Islet precursor cell (in vitro differentiated cells): ENCODE data around the gene C12orf56.

ENCODE experiments used
- DNase-seq: peaks from one replicate; pipeline ENCODE4 v3.0.0-alpha.2; 2018

Gene C12orf56, protein sequence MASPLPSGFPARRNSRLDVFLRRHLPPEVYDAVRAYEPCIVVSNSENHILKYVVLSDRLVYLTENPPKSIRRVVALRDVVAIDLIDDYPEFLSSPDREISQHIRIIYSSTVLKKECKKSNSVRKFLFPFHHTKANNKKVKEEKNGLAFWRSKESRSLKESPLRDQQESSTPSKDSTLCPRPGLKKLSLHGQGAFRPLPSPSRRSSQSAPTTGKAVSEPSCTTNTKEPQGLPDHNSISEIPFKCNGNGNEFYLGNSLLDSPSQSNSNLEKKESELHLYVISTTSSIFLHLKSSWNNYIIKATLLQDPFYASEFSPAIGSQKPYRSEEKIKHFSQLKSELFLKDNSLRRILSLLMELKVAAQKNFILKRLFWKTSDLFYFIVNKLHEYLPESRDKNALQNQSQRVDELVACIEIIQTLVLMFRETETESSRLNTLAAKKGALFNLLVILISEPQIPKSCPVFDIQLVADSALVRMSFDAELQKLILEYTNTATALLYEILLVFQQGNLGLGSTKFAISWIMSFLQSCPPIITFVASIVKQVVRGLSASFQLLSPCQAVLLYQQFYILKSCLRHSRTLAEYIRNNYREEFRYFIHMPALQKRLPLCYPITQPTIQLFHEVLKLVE

DNA sequence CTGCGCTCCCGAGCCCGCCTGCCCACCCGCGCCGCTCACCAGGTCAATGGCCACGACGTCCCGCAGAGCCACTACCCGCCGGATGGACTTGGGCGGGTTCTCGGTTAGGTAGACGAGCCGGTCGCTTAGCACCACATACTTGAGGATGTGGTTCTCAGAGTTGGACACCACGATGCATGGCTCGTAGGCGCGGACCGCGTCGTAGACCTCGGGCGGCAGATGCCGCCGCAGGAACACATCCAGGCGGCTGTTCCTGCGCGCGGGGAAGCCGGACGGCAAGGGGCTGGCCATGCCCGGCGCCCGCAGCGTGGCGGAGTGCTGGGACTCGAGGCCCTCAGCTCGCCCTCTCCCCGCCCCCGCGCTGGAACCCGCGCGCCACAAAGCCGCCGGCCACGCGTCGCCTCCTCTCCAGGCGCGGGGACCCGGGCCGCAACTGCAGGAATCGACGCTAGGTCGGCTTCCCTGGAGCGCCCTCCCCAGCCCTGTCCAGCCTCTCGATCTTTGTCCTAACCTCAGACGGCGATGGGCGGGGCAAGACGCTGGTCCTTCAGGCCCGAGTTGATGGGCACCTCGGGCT, at the start of gene C12orf56:
Gene C12orf56, minus strand, starts transcription at position 484 of the 577 bp plus-strand sequence. Its CDS starts 193 bp downstream, at position 291.
- peak; percentile 81 for DNase-seq

DNA sequence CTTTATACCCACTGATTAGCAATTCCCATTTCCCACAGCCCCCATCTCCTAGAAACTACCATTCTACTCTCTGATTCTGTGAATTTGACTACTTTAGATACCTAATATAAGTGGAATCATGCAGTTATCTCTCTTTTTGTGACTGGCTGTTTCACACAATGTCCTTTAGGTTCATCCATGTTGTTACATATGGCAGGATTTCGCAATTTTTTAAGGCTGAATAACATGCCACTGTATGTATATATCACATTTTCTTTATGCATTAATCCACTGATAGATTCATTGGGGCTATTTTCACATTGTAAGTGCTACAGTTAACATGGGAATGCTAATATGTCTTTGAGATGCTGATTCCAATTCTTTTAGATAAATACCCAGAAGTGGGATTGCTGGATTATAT, 49.5 kb upstream of the C12orf56 start:
- DNase-seq = no peak

DNA sequence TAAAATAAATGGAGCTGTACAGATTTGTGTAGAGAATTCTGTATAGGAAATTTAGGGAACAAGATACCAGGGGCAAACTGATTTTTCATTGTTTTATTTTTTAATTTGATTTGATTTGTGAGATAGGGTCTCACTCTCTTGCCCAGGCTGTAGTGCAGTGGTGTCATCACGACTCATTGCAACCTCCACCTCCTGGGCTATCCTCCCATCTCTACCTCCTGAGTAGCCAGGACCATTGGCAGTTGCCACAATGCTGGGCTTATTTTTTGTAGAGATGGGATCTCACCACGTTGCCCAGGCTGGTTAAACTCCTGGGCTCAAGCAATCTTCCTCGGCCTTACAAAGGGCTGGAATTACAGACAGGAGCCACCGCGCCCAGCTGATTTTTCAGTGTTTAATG, 43.4 kb upstream of the C12orf56 start:
- no peak for DNase-seq

DNA sequence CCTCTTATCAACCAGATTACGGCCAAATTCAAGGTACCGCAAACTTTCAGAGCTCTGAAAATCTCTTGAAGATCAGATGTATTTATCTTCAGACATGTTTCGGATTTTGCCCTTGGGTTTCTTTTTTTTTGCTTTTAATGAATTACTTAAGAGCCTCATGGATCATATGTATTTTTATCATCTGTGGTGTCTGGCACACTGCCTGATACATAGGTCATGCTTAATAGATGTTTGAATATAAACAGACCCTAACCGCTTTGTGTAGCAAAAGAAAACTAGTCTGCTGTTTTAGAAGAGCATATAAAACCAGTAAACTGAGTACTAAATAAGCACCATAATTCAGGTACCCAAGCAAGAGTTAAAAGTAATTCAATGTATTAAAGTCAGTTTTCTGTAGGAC, 41.2 kb upstream of the C12orf56 start:
- DNase-seq = no peak

DNA sequence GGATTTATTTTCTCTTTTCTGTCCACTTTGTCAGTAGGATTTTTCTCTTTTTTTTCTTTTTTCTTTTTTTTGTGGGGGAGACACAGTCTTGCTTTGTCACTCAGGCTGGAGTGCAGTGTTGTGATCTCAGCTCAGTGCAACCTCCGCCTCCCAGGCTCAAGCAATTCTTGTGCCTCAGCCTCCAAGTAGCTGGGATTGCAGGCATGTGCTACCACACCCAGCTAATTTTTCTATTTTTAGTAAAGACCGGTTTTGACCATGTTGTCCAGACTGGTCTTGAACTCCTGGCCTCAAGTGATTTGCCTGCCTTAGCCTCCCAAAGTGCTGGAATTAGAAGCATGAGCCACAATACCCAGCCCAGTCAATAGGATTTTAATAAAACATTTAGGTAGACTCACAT, 40.3 kb upstream of the C12orf56 start:
- no peak for DNase-seq

DNA sequence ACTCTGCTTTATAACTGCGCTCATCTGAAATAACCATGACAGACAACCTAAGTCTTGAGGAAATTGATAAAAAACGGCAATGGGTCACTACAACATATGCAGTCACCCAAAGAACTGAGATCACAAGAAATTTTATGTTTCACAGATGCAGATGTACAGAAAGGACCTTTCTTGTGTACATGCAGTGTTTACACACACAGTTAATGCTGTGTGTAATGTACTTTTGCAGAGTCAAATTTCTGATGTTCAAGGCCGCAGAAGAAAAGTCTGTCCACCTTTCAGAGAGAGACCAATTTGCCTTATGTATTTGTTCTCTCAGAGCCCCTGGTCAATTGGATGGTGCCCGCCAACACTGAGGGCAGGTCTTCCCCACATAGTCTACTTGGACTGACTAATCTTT, 38.4 kb upstream of the C12orf56 start:
- DNase-seq = no peak

DNA sequence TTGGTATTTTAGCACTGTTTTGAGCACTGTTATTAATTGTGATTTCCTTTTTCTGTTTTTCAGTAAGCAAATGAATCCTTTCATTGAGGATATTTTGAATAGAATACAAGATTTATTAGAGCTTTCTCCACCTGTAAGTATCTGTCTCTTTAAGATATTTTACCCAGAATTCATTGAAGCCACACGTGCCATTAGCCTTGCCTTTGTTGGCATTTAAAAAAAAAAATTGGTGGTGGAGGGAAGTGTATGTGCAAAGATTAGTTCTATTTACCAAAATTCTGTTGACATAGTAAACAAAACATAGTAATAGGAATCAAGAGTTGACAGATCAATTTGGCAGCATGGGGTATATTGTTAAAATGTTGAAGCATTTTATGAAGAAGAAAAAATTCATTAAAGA, 37.4 kb upstream of the C12orf56 start:
- no peak for DNase-seq

DNA sequence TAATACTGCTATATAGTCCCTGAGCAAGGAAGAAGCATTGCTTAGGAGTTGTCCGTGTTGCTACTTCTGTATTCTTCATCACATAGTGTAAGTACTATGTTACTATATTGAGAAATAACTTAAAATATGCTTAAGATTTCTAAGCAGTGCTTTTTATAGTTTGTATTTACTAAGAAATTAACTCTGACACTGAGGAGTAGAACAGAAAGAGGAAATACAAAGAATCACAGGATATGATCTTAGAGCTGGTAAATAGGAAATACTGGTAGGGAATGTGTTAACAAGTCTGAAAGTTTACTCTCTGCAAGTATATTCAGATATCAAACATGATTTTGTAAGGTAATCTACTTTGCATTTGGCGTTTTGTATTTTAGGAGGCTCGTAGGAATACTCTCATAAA, 29.1 kb upstream of the C12orf56 start:
- no peak for DNase-seq

DNA sequence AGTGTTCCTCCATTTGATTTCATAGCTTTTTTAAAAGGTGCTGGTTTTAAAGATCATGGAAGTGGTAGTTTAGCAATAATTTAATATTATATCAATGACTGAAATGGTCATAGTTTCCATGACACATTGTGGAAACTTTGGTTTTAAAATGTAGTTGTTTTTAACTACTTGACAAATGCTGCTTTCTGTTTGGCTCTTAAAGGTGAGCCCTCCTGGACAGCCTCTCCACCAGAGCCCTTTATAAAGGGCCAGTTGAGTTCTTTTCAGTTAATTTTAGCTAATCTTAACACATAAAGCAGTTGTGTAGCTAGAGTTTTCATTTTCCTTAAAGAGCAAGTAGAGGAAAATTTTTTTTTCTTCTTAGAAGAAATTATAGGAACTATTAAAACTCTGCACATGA, 27.7 kb upstream of the C12orf56 start:
- DNase-seq = no peak

DNA sequence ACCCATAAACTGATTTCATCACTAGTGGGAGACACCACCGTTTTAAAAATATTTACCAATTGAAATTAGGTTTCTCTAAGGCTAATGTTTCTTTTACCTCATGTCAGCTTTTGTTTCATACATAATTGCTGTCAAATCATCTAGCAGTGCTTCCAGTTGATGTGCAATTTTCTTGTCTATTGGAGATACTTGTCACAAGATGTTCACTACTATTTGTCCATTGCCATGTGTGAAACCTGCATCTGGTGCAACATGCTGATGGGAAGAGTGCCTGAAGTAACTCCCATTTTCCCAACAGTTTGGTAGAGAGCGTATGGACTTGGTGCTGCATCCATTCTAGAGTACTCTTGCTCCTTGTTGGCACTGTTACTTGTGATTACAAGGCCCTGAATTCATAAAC, 23.3 kb upstream of the C12orf56 start:
- DNase-seq = no peak

DNA sequence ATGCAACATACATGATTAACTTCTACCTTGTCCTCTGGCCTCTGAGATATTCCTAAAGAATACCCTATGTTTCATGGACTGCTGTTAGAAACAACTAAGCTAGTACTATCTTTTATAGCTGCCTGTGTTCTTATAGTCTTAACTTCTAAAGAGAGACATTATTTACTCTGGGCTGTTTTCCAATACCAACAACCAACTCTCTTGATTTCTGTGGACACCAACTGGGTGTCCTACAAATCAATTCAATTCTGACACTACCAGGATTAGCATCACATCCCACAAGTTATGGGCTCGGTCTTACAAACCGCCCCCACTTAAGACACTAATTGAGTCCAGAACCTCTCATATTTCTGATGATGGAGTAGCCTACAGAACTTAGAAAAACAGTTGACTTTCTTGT, 21.9 kb upstream of the C12orf56 start:
- no peak for DNase-seq

DNA sequence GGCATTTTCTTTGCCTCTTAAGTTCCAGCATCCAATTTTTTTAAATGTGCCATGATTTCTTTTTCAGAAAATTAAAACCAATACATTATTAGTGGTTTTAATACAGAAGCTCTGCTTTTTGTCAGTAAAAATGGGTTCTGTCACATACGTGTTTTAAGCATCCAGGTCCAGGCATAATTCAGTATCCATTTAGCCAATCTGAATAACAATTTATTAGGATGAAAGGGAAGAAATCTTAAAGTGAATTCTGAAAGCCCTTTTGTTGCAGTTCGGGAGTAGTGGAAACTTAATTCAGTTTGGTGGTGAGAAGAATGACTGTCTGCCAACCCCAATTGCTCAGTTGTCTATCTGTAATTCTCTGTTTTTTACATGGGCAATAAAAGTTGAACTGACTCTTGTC, 20.9 kb upstream of the C12orf56 start:
- no peak for DNase-seq

DNA sequence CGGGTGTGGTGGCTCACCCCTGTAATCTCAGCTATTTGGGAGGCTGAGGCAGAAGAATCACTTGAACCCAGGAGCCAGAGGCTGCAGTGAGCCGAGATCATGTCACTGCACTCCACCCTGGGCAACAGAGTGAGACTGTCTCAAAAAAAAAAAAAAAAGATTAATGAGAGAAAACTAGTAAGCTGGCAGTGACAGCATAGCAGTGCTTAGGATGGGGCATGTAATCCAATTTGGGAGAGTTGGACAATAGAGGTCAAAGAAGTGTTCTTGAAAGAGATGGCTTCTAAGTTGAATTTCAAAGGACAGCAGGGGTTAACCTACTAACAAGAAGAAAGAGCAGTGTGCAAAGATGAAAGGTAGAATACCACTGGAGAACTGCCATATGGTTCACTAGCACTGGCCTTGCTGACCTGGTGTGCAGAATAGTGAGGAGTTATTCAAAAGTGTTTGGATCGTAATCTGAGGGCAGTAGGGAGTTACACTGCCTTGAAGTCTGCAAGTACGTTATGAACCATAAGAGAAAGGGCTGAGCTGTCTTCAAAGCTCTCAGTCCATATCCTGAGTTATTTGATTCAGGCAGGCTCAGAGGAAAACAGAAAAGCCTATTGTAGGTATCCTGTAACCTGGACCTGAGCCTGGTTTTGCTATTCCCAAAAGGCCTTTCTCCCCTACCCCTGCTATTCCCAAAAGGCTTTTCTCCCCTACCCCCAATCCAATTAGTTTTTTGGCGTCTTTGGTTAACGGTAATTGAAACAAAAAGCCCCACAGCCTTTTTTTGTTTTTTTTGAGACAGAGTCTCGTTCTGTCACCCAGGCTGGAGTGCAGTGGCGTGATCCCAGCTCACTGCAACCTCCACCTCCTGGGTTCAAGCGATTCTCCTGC, 17.0 kb upstream of the C12orf56 start:
- no peak for DNase-seq

DNA sequence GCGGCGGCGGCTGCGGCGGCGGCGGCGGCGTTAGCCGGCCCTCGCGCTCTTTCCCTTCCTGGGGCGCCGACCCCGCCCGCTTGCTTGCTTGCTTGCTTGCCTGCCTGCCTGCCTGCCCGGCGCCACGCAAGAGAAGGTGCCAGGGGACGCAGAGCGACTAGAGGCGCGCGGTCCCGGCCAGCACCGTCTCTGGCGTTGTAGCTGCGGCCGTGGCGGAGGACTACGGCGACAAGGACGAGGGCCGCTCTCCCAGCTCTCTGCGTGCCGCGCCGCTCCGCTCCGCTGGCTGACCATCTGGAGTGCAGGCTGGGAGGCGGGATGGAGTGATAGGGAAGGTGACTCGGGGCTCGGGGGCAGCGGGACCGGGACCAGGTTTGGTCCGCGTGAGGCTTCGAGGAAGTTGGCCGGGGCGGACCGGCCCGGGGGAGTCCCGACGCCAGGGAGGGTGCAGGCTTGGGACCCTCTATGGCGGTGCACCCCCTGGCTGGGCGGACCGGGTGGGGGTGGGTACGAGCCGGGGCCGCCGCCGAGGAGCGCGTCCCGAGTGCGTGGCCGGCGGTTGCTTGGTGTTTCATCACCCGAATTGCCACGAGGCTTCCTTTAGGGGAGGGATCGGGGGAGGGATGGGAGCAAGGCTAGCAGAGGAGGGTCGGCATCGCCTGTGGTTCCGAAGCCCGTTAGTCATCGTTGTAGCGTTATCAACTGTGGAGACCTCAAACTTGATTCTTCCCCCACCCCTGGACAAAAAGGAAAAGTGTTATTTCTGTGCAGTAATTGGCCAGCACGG, 14.1 kb upstream of the C12orf56 start:
- peak; percentile 94 for DNase-seq

DNA sequence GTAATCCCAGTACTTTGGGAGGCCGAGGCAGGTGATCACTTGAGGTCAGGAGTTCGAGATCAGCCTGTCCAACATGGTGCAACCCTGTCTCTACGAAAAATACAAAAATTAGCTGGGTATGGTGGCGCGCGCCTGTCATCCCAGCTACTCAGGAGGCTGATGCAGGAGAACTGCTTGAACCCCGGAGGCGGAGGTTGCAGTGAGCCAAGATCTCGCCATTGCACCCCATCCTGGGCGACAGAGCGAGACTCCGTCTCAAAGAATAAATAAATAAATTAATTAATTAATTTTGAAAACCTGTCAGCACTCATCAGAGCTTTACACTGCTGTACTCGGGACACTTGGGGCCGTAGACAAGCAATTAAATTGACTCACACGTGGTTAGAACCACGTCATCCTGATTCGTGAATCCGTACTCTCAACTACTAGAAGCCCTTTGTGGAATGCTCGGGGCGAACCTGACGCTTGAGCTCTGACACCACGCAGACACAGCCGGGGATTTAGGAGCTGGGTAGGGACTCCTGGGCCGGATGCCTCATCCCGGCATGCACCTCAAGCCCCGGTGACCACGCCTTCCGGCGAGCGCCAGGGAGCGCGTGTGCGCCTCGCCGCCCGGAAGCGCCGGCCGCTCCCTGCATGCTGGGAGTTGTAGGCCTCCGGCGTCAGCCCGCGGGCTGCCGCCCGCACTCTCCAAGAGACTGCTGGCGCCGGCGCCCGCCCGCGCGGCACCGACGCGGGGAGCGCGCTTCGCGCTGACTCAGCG, 13.3 kb upstream of the C12orf56 start, which contains the start of gene XPOT:
Gene XPOT, plus strand, starts transcription at position 686 of the 763 bp plus-strand sequence. CDS start 5,644 bp downstream, outside the sequence.
- DNase-seq = peak; percentile 100

DNA sequence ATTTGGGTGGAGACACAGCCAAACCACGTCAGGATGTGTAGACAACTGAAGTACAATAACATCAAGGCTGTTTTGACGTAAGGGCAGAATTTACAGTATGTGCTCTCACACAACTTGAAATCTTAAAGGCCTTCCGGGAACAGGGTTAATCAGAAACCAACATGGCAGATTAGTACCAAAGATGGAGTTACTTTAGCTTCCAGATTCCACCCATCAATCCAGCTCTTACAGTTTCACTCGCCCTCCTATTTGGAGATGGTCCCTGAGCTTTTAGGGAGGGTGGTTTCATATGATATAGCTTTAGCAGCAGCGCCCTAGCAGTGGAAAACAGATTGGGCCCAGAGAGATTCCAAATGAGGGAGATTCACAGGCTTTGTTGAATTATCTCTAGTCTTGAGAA, 11.6 kb upstream of the C12orf56 start:
- no peak for DNase-seq

DNA sequence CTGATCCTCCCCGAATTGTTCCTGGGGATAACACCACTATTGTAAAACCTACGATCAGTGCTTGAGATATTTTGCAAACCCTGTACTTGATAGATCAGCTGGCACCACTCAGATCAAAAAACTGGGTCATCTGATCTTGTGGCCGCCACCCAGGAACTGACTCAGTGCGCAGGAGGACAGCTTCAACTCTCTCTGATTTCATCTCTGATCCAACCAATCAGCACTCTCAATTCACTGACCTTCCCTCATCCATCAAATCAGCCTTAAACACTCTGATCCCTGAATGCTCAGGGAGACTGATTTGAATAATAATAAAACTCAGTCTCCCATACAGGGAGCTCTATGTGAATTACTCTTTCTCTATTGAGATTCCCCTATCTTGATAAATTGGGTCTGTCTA, 9.5 kb upstream of the C12orf56 start:
- no peak for DNase-seq

DNA sequence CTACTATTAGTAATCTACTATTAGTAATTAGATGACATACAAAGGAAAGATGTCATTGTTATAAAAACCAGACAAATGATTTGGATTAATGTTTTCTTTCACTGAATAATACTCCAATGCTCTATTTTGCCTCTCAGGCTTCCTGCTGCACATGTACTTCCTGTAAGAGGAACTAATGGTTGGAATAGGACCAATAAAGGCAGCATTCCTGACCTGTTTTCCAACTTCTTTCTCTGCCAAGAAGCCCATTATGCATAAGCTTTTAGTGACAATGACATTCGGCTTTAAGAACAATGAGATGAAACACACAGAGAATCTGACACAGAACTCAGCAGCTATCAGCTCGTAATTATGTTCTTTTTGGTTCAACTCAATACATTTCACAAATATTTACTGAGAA, 5.2 kb upstream of the C12orf56 start:
- no peak for DNase-seq

DNA sequence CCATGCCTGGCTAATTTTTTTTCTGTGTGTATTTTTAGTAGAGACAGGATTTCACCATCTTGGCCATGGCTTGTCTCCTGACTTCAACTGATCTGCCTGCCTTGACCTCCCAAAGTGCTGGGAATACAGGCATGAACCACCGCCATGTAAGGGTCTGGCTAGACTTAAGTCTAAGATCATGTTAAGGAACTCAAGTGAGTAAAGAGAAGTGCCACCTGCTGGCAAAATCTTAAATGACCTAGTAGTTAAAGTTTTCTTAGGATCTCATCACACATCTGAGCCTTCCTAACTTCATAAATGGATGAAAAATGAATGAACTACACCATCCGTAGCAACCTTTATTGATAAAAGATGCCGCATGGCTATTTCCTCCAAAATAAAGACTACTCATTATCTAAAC, 1.7 kb upstream of the C12orf56 start:
- no peak for DNase-seq

DNA sequence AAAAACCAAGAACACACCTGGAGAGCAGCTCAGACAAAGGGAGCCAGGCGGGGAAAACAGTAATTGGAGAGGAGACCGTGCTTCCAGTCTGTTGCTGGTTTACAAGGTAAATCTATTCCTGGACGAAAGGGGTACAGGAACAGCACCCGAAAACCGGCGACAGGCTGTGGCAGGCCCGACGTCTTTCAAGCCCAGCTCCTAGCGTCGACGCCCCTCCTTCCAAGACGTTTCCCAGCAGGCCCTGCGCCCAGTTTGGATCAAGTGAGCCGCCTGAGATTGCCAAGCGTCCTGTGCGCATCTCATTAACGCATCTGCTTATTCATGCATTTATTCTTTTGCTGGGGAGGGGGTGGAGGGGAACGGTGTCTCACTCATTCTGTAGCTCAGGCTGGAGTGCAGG, 1.4 kb downstream of the C12orf56 start:
- no peak for DNase-seq

DNA sequence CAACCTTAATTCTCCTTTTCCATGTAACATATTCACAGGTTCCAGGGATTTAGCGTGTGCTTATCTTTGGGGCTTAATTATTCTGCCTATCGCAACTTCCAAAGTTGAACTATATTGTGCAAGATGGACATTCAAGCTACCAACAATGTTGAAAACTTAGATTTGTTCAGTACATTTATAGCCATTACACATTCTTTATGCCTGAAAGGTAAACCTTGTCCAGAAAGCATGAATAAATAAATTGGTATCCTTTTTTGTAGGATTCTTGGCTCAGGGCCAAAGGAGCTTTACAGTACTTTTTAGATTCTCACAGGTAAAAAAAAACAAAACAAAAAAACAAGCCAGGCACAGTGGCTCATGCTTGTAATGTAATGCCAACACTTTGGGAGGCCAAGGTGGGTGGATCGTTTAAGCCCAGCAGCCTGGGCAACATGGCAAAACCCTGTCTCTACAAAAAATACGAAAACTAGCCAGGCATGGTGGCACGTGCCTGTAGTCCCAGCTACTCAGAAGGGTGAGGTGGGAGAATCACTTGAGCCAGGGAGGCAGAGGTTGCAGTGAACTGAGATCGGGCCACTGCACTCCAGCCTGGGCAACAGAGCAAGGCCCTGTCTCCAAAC, 3.3 kb downstream of the C12orf56 start:
- no peak for DNase-seq
